HepG2 (cell line): ENCODE data around the gene TMEM221.

Experiments
- AFF4 ChIP-seq: sonication (generic); formaldehyde crosslinking; IDR thresholded peaks from 2 replicates; pipeline ENCODE4 v1.4.0; 2020; ENCODE audit warnings: missing genetic modification reagents
- CBX2 ChIP-seq, 2 experiments: fragments of 200-600 bp in 1 of 2; sonication (generic); formaldehyde crosslinking in 1 of 2; IDR thresholded peaks; 2 replicates each; pipeline versions ENCODE4 v1.7.0 to v1.8.1; 2018 to 2022; ENCODE audit warnings: low read depth in 2 of 2, low read length in 1 of 2, mild to moderate bottlenecking in 1 of 2, missing genetic modification reagents in 1 of 2
- CTCF ChIP-seq: sonication (generic); formaldehyde crosslinking; IDR thresholded peaks from 2 replicates; pipeline ENCODE4 v1.5.0; 2020; ENCODE audit warnings: mild to moderate bottlenecking, missing genetic modification reagents, moderate library complexity
- DPF2 ChIP-seq: sonication (generic); formaldehyde crosslinking; IDR thresholded peaks from 2 replicates; pipeline ENCODE4 v1.4.0; 2020; ENCODE audit warnings: mild to moderate bottlenecking, low read depth, missing genetic modification reagents, borderline replicate concordance
- HDAC6 ChIP-seq: fragments of 200-600 bp; sonication (generic); IDR thresholded peaks from 2 replicates; pipeline ENCODE4 v1.7.0; 2017; ENCODE audit warnings: mild to moderate bottlenecking, antibody characterized with exemption, low read length, low read depth
- KMT2B ChIP-seq: IDR thresholded peaks from 2 replicates; pipeline ENCODE4 v1.6.1; 2016; ENCODE audit warnings: missing genetic modification reagents, missing compliant biosample characterization
- MED1 ChIP-seq: sonication (generic); formaldehyde crosslinking; IDR thresholded peaks from 2 replicates; pipeline ENCODE4 v1.4.0; 2020; ENCODE audit warnings: missing genetic modification reagents
- SMC3 ChIP-seq: IDR thresholded peaks from 2 replicates; pipeline ENCODE4 v1.6.1; 2011; ENCODE audit warnings: low read length, improper control_type of control experiment
- ZBTB3 ChIP-seq: sonication (generic); formaldehyde crosslinking; IDR thresholded peaks from 2 replicates; pipeline ENCODE4 v1.4.0; 2020; ENCODE audit warnings: low read depth, mild to moderate bottlenecking, moderate library complexity, missing genetic modification reagents, borderline replicate concordance
- ZMAT3 ChIP-seq: sonication (generic); formaldehyde crosslinking; conservative IDR thresholded peaks from 2 replicates; pipeline ENCODE4 v1.7.0; 2021; ENCODE audit warnings: missing genetic modification reagents
- ZNF264 ChIP-seq: sonication (generic); formaldehyde crosslinking; IDR thresholded peaks from 2 replicates; pipeline ENCODE4 v1.4.0; 2020; ENCODE audit warnings: missing genetic modification reagents
- ZNF639 ChIP-seq: conservative IDR thresholded peaks from 2 replicates; pipeline ENCODE4 v1.6.1; 2018; ENCODE audit warnings: missing genetic modification reagents

- TF ChIP-seq ZBTB3 (CRISPR knock-in tag) = no peak
- no peak for TF ChIP-seq CTCF (CRISPR knock-in tag)
- no peak for TF ChIP-seq AFF4
- no peak for TF ChIP-seq HDAC6
- no peak for TF ChIP-seq KMT2B
- no peak for TF ChIP-seq SMC3
- TF ChIP-seq ZMAT3 (CRISPR knock-in tag) = no peak
- TF ChIP-seq DPF2 (CRISPR knock-in tag) = no peak
- no peak for TF ChIP-seq ZNF264 (CRISPR knock-in tag)
- TF ChIP-seq MED1 (CRISPR knock-in tag) = no peak
- no peak for TF ChIP-seq CBX2 (IDR thresholded peaks at IDR 0.05; ENCODE audit: low read depth, low read length)
- TF ChIP-seq CBX2 (CRISPR knock-in tag; IDR thresholded peaks at IDR 0.05; ENCODE audit: low read depth) = no peak
- TF ChIP-seq ZNF639 (CRISPR knock-in tag) = no peak
These were observed 26.5 kb downstream of the TMEM221 start for GRCh38 chr19:17421942-17422341.
